ENCODE measurements around the gene LRWD1.

LRWD1 gene

DNA sequence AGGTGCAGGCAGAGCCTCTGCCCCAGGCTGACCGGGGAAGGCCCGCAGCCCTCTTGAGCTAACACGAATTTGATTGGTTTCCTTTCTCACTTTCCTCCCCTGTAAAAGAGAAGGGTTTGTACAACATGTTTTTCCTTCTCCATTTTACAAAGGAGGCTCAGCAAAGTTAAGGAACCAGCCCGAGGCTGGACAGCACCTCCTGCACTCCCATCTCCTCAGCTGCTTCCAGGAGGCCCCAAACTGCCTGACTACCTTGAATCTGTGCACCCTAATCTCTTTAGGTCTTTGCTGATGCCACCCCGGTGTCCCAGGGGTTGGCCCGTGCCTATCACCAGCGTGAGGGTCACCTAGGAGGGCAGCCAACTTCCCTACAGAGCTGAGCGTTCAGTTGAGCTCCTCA is 4.3 kb upstream of the LRWD1 start:
- CTCF ChIA-PET: no interaction called here

DNA sequence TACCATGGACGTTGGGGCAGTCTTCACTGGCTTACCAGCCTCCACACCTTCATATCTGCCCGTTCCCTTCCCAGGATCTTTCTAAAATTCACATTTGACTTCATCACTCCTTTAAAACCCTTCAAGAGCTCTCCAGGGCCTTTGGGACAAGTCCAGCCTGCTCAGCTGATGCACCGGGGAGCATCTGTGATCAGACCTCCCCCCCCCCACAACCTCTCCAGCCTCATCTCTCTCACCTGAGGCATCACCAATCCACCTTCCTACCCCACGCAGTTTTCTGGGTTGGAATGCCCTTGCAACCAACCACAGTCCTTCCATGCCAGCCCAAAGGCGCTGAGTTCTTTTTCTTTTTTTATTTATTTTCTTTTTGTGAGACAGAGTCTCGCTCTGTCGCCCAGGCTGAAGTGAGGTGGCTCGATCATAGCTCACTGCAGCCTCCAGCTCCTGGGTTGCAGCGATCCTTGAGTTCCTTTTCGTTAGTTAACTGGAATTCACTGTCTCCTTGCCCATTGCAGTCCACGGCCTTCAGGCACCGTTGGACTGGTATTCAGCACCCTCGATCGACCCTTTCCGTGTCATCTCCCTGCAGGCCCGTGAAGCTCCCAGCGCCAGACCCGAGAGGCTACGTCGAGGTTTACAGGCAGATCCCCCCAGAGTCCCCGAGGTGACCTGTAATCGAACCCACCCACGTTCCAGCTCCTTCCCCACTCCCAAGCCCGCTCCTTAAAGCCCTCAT is 775 bp upstream of the LRWD1 start:
- H3K4me3 ChIP-seq (ENCODE audit: low read depth, low read length): peak overlapping the region; percentile 76
- no peaks in the 10 kb centered on the region; the same call in 1 of the 2 replicates for H3K4me1 ChIP-seq (ENCODE audit: control insufficient read depth, insufficient read depth, low read length)
- CTCF ChIA-PET: interaction anchor here (0.6 to 1.0 kb wide), 5 partner anchors 23 to 236 kb away, joined by 3 to 7 read pairs (median 3); no protein-coding TSS in a partner anchor
- POLR2A ChIA-PET: interaction anchor here (1.0 to 1.1 kb wide), 2 partner anchors 10 to 68 kb away, joined by 3 to 7 read pairs; partner anchors contain the start of gene PRKRIP1
- peak overlapping the region; percentile 60 for H3K27ac ChIP-seq (ENCODE audit: extremely low read depth, low read depth, low read length)
- no peaks in the 10 kb centered on the region for H3K9me3 ChIP-seq (ENCODE audit: control insufficient read depth, insufficient read depth, low read depth, low read length)
- peaks cover under 1 to 23% of the 10 kb centered on the region in 2 experiments; a peak in 2 of 3 replicates for H3K36me3 ChIP-seq (ENCODE audit: control insufficient read depth in 2 of 2, insufficient read depth in 1 of 2, low read length in 2 of 2)
- peak; percentile 37; the same call in 1 of the 2 replicates for TF ChIP-seq ZNF423 (tag by site-specific recombination; IDR thresholded peaks at IDR 0.05)
- TF ChIP-seq ZNF16 (tag by site-specific recombination; IDR thresholded peaks at IDR 0.05; ENCODE audit: low read depth): no peak
- TF ChIP-seq ZBTB48 (tag by site-specific recombination; IDR thresholded peaks at IDR 0.05): no peak
- TF ChIP-seq, protein P1, sequence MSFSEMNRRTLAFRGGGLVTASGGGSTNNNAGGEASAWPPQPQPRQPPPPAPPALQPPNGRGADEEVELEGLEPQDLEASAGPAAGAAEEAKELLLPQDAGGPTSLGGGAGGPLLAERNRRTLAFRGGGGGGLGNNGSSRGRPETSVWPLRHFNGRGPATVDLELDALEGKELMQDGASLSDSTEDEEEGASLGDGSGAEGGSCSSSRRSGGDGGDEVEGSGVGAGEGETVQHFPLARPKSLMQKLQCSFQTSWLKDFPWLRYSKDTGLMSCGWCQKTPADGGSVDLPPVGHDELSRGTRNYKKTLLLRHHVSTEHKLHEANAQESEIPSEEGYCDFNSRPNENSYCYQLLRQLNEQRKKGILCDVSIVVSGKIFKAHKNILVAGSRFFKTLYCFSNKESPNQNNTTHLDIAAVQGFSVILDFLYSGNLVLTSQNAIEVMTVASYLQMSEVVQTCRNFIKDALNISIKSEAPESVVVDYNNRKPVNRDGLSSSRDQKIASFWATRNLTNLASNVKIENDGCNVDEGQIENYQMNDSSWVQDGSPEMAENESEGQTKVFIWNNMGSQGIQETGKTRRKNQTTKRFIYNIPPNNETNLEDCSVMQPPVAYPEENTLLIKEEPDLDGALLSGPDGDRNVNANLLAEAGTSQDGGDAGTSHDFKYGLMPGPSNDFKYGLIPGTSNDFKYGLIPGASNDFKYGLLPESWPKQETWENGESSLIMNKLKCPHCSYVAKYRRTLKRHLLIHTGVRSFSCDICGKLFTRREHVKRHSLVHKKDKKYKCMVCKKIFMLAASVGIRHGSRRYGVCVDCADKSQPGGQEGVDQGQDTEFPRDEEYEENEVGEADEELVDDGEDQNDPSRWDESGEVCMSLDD (tag by site-specific recombination; IDR thresholded peaks at IDR 0.05): 0 out of 2 replicates have a peak, but pooled peaks have one; percentile 25
- TF ChIP-seq ZNF132 (tag by site-specific recombination; IDR thresholded peaks at IDR 0.05; ENCODE audit: borderline replicate concordance): no peak
- no peak for TF ChIP-seq ZNF776 (tag by site-specific recombination; IDR thresholded peaks at IDR 0.05; ENCODE audit: borderline replicate concordance)
- no peak for TF ChIP-seq SCRT2 (tag by site-specific recombination; IDR thresholded peaks at IDR 0.05)
- TF ChIP-seq, protein P2, sequence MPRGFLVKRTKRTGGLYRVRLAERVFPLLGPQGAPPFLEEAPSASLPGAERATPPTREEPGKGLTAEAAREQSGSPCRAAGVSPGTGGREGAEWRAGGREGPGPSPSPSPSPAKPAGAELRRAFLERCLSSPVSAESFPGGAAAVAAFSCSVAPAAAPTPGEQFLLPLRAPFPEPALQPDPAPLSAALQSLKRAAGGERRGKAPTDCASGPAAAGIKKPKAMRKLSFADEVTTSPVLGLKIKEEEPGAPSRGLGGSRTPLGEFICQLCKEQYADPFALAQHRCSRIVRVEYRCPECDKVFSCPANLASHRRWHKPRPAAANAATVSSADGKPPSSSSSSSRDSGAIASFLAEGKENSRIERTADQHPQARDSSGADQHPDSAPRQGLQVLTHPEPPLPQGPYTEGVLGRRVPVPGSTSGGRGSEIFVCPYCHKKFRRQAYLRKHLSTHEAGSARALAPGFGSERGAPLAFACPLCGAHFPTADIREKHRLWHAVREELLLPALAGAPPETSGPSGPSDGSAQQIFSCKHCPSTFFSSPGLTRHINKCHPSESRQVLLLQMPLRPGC (tag by site-specific recombination; IDR thresholded peaks at IDR 0.05): no peak
- TF ChIP-seq, protein P3, sequence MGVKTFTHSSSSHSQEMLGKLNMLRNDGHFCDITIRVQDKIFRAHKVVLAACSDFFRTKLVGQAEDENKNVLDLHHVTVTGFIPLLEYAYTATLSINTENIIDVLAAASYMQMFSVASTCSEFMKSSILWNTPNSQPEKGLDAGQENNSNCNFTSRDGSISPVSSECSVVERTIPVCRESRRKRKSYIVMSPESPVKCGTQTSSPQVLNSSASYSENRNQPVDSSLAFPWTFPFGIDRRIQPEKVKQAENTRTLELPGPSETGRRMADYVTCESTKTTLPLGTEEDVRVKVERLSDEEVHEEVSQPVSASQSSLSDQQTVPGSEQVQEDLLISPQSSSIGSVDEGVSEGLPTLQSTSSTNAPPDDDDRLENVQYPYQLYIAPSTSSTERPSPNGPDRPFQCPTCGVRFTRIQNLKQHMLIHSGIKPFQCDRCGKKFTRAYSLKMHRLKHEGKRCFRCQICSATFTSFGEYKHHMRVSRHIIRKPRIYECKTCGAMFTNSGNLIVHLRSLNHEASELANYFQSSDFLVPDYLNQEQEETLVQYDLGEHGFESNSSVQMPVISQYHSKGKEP (tag by site-specific recombination; IDR thresholded peaks at IDR 0.05): no peak
- 0 out of 2 replicates have a peak, but pooled peaks have one; percentile 29 for TF ChIP-seq MZF1 (tag by site-specific recombination; IDR thresholded peaks at IDR 0.05; ENCODE audit: borderline replicate concordance)
- TF ChIP-seq ZNF202 (tag by site-specific recombination; IDR thresholded peaks at IDR 0.05; ENCODE audit: borderline replicate concordance): no peak
- TF ChIP-seq, protein P4, sequence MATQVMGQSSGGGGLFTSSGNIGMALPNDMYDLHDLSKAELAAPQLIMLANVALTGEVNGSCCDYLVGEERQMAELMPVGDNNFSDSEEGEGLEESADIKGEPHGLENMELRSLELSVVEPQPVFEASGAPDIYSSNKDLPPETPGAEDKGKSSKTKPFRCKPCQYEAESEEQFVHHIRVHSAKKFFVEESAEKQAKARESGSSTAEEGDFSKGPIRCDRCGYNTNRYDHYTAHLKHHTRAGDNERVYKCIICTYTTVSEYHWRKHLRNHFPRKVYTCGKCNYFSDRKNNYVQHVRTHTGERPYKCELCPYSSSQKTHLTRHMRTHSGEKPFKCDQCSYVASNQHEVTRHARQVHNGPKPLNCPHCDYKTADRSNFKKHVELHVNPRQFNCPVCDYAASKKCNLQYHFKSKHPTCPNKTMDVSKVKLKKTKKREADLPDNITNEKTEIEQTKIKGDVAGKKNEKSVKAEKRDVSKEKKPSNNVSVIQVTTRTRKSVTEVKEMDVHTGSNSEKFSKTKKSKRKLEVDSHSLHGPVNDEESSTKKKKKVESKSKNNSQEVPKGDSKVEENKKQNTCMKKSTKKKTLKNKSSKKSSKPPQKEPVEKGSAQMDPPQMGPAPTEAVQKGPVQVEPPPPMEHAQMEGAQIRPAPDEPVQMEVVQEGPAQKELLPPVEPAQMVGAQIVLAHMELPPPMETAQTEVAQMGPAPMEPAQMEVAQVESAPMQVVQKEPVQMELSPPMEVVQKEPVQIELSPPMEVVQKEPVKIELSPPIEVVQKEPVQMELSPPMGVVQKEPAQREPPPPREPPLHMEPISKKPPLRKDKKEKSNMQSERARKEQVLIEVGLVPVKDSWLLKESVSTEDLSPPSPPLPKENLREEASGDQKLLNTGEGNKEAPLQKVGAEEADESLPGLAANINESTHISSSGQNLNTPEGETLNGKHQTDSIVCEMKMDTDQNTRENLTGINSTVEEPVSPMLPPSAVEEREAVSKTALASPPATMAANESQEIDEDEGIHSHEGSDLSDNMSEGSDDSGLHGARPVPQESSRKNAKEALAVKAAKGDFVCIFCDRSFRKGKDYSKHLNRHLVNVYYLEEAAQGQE (tag by site-specific recombination; IDR thresholded peaks at IDR 0.05): peak; percentile 21; the same call in 1 of the 2 replicates
- TF ChIP-seq BCL11A (tag by site-specific recombination; IDR thresholded peaks at IDR 0.05; ENCODE audit: low read depth): no peak
- no peak for TF ChIP-seq KLF10 (tag by site-specific recombination; IDR thresholded peaks at IDR 0.05)

More for the DNA sequence above, 4.3 kb upstream of the LRWD1 start:
- H3K4me3 ChIP-seq (ENCODE audit: low read depth, low read length): no peak overlapping the region
- H3K4me1 ChIP-seq (ENCODE audit: control insufficient read depth, insufficient read depth, low read length): peaks cover 3% of the 10 kb centered on the region; the same call in 1 of the 2 replicates
- H3K9me3 ChIP-seq (ENCODE audit: control insufficient read depth, insufficient read depth, low read depth, low read length): no peaks in the 10 kb centered on the region
- POLR2A ChIA-PET: no interaction called here
- no peak for TF ChIP-seq ZNF830 (tag by site-specific recombination; IDR thresholded peaks at IDR 0.05; ENCODE audit: low read depth)
- TF ChIP-seq SETDB1 (IDR thresholded peaks at IDR 0.05; ENCODE audit: insufficient read length, low read length): no peak
- TF ChIP-seq, protein P4 (tag by site-specific recombination; IDR thresholded peaks at IDR 0.05): peak; percentile 67
- H3K36me3 ChIP-seq (ENCODE audit: control insufficient read depth in 2 of 2, insufficient read depth in 1 of 2, low read length in 2 of 2): peaks cover 8 to 23% of the 10 kb centered on the region in 2 experiments; a peak in 2 of 3 replicates
- H3K27ac ChIP-seq (ENCODE audit: extremely low read depth, low read depth, low read length): no peak overlapping the region
